Natural killer cell (primary cell): ENCODE measurements around the gene FGG. TPM values are rescaled to one million over a fixed set of nuclear protein-coding genes. Genes with fewer than 3 reads are reported as not detected.

Experiments used
- ATAC-seq, 3 donors: fragments of 150-1000 bp in 2 of 3; fragments of 200-7000 bp in 1 of 3; cut with Tn5 transposase; 1 replicate in 1 of 3; 2 replicates in 2 of 3; pipeline ENCODE4 v1.10.0; 2021; ENCODE audit warnings: mild to moderate bottlenecking in 2 of 3, moderate library complexity in 2 of 3
- DNase-seq, 2 donors: peaks; one replicate each; pipeline versions ENCODE4 v3.0.0 to v3.0.0-alpha.2; 2013 to 2021; ENCODE audit warnings: mixed read lengths in 1 of 2
- H3K27ac ChIP-seq: one replicate; pipeline ENCODE4 v1.5.1; 2013; ENCODE audit warnings: mild to moderate bottlenecking, low read length
- H3K27me3 ChIP-seq: one replicate; pipeline ENCODE4 v1.6.1; 2013; ENCODE audit warnings: low read length; ENCODE audit not compliant: control insufficient read depth, insufficient read depth
- H3K36me3 ChIP-seq: one replicate; pipeline ENCODE4 v1.6.1; 2013; ENCODE audit warnings: low read length; ENCODE audit not compliant: control insufficient read depth, insufficient read depth
- H3K4me1 ChIP-seq: one replicate; pipeline ENCODE4 v1.6.1; 2013; ENCODE audit warnings: low read length; ENCODE audit not compliant: control insufficient read depth, insufficient read depth
- H3K4me3 ChIP-seq: one replicate; pipeline ENCODE4 v1.5.1; 2013; ENCODE audit warnings: low read length
- H3K9me3 ChIP-seq: one replicate; pipeline ENCODE4 v1.6.1; 2013; ENCODE audit warnings: low read length; ENCODE audit not compliant: control insufficient read depth, insufficient read depth
- H3K27ac Mint-ChIP-seq, 2 donors: one replicate each; pipeline ENCODE4 v1.8.0; 2022; ENCODE audit warnings: mild to moderate bottlenecking in 2 of 2, mixed read lengths in 2 of 2, moderate library complexity in 1 of 2
- H3K27me3 Mint-ChIP-seq, 2 donors: one replicate each; pipeline ENCODE4 v1.8.0; 2022; ENCODE audit warnings: low read depth in 2 of 2, mixed read lengths in 2 of 2
- H3K36me3 Mint-ChIP-seq: one replicate; pipeline ENCODE4 v1.8.0; 2022; ENCODE audit warnings: mixed read lengths
- H3K4me1 Mint-ChIP-seq, 2 donors: one replicate each; pipeline ENCODE4 v1.8.0; 2022; ENCODE audit warnings: mixed read lengths in 2 of 2
- H3K4me3 Mint-ChIP-seq: one replicate; pipeline ENCODE4 v1.8.0; 2022; ENCODE audit warnings: mild to moderate bottlenecking, moderate library complexity, mixed read lengths
- H3K9me3 Mint-ChIP-seq, 2 donors: one replicate each; pipeline ENCODE4 v1.8.0; 2022; ENCODE audit warnings: mixed read lengths in 2 of 2
- WGBS: methylation state at CpG from one replicate; pipeline ENCODE4 v1.1.7; 2013; ENCODE audit warnings: missing lambda C conversion rate; ENCODE audit not compliant: insufficient coverage; 5-methylcytosine and 5-hydroxymethylcytosine counted together
- intact Hi-C: fragments of 100-400 bp; cut with micrococcal nuclease; formaldehyde crosslinking; loops from one replicate; pipeline ENCODE4 v1.14.2; 2022
- total RNA-seq, 4 donors: library from RNA; stranded (reverse); fragments of 120-200 nt in 1 of 4; gene quantifications; one replicate each; pipeline versions ENCODE4 v1.2.3 to v1.2.4, GENCODE V29; 2013 to 2022
- TF ChIP-seq, protein P1 (sequence below): fragments of 200-600 bp; IDR thresholded peaks from one replicate; pipeline ENCODE4 v1.8.0; 2022; ENCODE audit warnings: antibody characterized with exemption

FGG gene
- total RNA-seq, 3 donors from 2014 or later (not counting 1 experiment from before 2014, with no cell fraction given): not detected

DNA sequence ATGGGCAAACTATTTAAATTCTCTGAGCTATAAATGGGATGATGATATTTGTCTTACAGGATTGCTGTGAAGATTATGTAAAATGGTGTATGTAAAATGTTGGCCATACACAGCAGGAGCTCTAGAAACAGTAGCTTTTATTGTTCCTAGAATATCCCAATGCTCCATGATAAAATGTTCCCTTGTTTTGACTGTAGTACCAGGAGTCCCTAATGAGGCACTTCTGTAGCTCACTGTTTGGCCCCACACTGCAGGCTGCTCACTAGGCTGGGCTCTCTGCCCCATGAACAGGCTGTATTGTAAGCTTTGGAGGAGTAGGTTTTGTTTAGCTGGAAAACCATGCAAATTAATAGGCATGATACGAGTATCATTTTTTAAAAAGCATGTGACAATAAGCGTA, 18.6 kb downstream of the FGG start:
- Histone ChIP-seq H3K27ac (no peak overlapping the region), H3K4me3 (no peak overlapping the region), H3K36me3 (no peaks in the 10 kb centered on the region), H3K4me1 (no peaks in the 10 kb centered on the region), H3K27me3 (peaks cover 2% of the 10 kb centered on the region), H3K9me3 (no peaks in the 10 kb centered on the region)
- ATAC-seq: no peak
- no peaks in the 10 kb centered on the region for H3K36me3 Mint-ChIP-seq
- no peak overlapping the region for H3K4me3 Mint-ChIP-seq
- TF ChIP-seq, protein P1, sequence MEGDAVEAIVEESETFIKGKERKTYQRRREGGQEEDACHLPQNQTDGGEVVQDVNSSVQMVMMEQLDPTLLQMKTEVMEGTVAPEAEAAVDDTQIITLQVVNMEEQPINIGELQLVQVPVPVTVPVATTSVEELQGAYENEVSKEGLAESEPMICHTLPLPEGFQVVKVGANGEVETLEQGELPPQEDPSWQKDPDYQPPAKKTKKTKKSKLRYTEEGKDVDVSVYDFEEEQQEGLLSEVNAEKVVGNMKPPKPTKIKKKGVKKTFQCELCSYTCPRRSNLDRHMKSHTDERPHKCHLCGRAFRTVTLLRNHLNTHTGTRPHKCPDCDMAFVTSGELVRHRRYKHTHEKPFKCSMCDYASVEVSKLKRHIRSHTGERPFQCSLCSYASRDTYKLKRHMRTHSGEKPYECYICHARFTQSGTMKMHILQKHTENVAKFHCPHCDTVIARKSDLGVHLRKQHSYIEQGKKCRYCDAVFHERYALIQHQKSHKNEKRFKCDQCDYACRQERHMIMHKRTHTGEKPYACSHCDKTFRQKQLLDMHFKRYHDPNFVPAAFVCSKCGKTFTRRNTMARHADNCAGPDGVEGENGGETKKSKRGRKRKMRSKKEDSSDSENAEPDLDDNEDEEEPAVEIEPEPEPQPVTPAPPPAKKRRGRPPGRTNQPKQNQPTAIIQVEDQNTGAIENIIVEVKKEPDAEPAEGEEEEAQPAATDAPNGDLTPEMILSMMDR: no peak
- H3K4me1 Mint-ChIP-seq: no peaks in the 10 kb centered on the region
- no peak overlapping the region for H3K27ac Mint-ChIP-seq
- intact Hi-C loops: no loop called here
- DNase-seq: no peak
- peaks cover 12 to 34% of the 10 kb centered on the region in 2 donors for H3K27me3 Mint-ChIP-seq
- WGBS: 83% methylated on average over 1 of the region's 2 CpGs
- H3K9me3 Mint-ChIP-seq: no peaks in the 10 kb centered on the region

- intact Hi-C loops: no loop called here
- no peaks in the 10 kb centered on the region for H3K9me3 Mint-ChIP-seq
- no peak overlapping the region for H3K4me3 ChIP-seq
- H3K36me3 Mint-ChIP-seq: no peaks in the 10 kb centered on the region
- no peaks in the 10 kb centered on the region for H3K9me3 ChIP-seq
- ATAC-seq: no peak
- no peak overlapping the region for H3K4me3 Mint-ChIP-seq
- no peak overlapping the region for H3K27ac ChIP-seq
- peaks cover 2% of the 10 kb centered on the region for H3K27me3 ChIP-seq
- H3K4me1 ChIP-seq: no peaks in the 10 kb centered on the region
- H3K36me3 ChIP-seq: no peaks in the 10 kb centered on the region
- TF ChIP-seq, protein P1: no peak
- no peak for DNase-seq
- H3K27ac Mint-ChIP-seq: no peak overlapping the region
- peaks cover 14 to 28% of the 10 kb centered on the region in 2 donors for H3K27me3 Mint-ChIP-seq
- H3K4me1 Mint-ChIP-seq: no peaks in the 10 kb centered on the region
- WGBS: 86% methylated on average over 2 of the region's 3 CpGs
These were observed 20.6 kb downstream of the FGG start for GRCh38 chr4:154591890-154592289.

- Histone ChIP-seq H3K36me3 (no peaks in the 10 kb centered on the region), H3K9me3 (no peaks in the 10 kb centered on the region), H3K27me3 (peaks cover 2% of the 10 kb centered on the region), H3K4me3 (no peak within 1 kb of the TSS), H3K4me1 (no peaks in the 10 kb centered on the region), H3K27ac (no peak within 1 kb of the TSS)
- no peak for ATAC-seq
- Mint-ChIP-seq H3K9me3 (no peaks in the 10 kb centered on the region), H3K27ac (no peak within 1 kb of the TSS), H3K4me1 (no peaks in the 10 kb centered on the region), H3K27me3 (peaks cover 14 to 28% of the 10 kb centered on the region in 2 donors), H3K36me3 (no peaks in the 10 kb centered on the region), H3K4me3 (no peak within 1 kb of the TSS)
- no peak for DNase-seq
- TF ChIP-seq, protein P1: no peak
- intact Hi-C loops: no loop called here
- 80% methylated on average over 3 of the region's 3 CpGs for WGBS
These were observed 22.0 kb downstream of the FGG start, which contains the start of gene FGA for GRCh38 chr4:154590329-154591006. FGA (minus strand) TSS chr4:154590742; CDS start chr4:154590687, 55 bp downstream.
